ENCODE data around the gene TXNRD2. TPM values are rescaled to one million over a fixed set of nuclear protein-coding genes. Genes with fewer than 3 reads are reported as not detected.

TXNRD2 gene
- total and polyA plus RNA-seq, 8 donors = 9.6 to 41.6 (median 14.8) TPM

DNA sequence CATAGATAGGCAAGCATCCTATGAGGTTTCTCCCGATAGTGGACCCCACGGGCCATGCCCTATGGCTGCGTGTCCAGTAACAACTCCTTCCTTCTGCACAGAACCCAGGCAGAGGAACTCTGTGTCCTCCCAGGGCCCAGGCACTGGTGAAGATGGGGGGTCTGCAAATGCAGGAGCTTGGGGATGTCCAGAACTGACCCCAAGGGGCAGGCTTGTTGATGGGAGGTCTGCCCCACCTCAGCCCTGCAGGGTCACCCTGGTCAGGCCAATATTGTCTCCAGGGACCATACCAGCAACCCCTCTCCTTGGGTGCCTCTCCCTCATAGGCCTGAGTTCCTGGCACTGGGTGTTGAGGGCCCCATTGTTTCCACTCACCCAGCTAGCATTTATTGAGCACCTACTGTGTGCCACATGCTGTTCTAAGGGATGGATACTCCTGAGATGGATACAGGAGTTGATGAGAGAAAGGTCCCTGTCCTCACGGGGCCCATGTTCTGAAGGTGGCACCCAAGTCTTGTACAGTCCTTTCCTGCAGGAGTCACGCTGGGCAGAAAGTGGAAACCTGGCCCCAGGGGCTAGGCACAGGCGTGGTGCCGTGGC is 26.3 kb upstream of the TXNRD2 start:
- Histone ChIP-seq H3K27ac (no peak overlapping the region), H3K9me3 (no peaks in the 10 kb centered on the region), H3K4me3 (no peak overlapping the region), H3K27me3 (no peaks in the 10 kb centered on the region), H3K4me1 (peaks cover 0 to 8% (median 0%) of the 10 kb centered on the region in 3 donors), H3K36me3 (peaks cover 0 to 5% (median 0%) of the 10 kb centered on the region in 3 donors)
- peak in 1 of 6 donors; percentile 40 for DNase-seq
- intact Hi-C loops (cut with DNase I) = no loop called here
- no peak for ATAC-seq
- TF ChIP-seq, protein P1, sequence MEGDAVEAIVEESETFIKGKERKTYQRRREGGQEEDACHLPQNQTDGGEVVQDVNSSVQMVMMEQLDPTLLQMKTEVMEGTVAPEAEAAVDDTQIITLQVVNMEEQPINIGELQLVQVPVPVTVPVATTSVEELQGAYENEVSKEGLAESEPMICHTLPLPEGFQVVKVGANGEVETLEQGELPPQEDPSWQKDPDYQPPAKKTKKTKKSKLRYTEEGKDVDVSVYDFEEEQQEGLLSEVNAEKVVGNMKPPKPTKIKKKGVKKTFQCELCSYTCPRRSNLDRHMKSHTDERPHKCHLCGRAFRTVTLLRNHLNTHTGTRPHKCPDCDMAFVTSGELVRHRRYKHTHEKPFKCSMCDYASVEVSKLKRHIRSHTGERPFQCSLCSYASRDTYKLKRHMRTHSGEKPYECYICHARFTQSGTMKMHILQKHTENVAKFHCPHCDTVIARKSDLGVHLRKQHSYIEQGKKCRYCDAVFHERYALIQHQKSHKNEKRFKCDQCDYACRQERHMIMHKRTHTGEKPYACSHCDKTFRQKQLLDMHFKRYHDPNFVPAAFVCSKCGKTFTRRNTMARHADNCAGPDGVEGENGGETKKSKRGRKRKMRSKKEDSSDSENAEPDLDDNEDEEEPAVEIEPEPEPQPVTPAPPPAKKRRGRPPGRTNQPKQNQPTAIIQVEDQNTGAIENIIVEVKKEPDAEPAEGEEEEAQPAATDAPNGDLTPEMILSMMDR (IDR thresholded peaks at IDR 0.05) = no peak
- 91 to 92% methylated on average over 7 of the region's 7 CpGs for WGBS, 2 donors
- FAIRE-seq = no peak

DNA sequence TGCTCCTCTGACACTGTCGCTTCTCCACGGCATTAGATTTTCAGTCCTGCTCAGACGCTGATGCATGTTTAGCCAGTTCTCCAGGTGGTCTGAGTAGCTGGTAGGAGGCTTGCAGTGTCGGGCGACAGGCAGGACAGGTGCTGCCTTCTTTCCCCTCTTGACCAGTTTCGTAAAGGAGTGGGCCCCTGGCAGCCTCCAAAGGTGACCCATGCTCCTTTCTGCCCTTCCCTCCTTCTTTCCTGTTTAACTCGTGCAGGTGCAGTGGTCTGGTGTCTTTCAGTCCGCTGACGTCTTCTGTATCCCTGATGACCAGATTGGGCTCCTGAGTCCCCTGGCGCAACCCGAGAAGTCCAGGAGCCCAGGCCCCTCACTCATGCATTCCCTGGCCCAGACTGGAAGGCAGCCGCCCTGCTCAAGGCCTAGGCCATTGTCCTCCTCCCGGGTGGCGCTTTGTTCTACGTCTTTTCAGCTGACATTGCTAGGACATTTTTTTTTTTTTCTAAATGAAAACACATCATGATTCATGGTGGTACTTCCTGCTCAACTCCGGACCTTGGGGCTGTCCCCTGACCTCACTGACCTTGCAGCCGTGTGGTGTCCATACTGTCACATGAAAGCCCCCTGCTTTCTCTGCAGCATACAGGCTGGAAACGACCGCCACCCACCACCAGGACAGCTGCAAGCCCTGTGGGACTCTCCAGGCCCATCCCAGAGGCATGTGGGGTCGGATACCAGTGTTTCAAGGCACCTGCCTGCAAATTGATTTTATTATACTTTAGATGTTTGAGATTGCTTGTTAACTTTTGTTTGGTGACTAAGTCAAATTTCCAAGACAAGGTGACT is 25.5 kb upstream of the TXNRD2 start:
- no peaks in the 10 kb centered on the region for H3K9me3 ChIP-seq
- no peak overlapping the region for H3K27ac ChIP-seq
- TF ChIP-seq, protein P1 (IDR thresholded peaks at IDR 0.05) = no peak
- DNase-seq (peak in 2 of 6 donors; percentile 31 to 40), FAIRE-seq (no peak), ATAC-seq (no peak)
- intact Hi-C loops (cut with DNase I) = no loop called here
- peaks cover 0 to 16% (median 8%) of the 10 kb centered on the region in 3 donors for H3K4me1 ChIP-seq
- WGBS, 2 donors = 75 to 76% methylated on average over 20 of the region's 20 CpGs
- H3K4me3 ChIP-seq = no peak overlapping the region
- H3K36me3 ChIP-seq = peaks cover 0 to 5% (median 0%) of the 10 kb centered on the region in 3 donors
- H3K27me3 ChIP-seq = no peaks in the 10 kb centered on the region

DNA sequence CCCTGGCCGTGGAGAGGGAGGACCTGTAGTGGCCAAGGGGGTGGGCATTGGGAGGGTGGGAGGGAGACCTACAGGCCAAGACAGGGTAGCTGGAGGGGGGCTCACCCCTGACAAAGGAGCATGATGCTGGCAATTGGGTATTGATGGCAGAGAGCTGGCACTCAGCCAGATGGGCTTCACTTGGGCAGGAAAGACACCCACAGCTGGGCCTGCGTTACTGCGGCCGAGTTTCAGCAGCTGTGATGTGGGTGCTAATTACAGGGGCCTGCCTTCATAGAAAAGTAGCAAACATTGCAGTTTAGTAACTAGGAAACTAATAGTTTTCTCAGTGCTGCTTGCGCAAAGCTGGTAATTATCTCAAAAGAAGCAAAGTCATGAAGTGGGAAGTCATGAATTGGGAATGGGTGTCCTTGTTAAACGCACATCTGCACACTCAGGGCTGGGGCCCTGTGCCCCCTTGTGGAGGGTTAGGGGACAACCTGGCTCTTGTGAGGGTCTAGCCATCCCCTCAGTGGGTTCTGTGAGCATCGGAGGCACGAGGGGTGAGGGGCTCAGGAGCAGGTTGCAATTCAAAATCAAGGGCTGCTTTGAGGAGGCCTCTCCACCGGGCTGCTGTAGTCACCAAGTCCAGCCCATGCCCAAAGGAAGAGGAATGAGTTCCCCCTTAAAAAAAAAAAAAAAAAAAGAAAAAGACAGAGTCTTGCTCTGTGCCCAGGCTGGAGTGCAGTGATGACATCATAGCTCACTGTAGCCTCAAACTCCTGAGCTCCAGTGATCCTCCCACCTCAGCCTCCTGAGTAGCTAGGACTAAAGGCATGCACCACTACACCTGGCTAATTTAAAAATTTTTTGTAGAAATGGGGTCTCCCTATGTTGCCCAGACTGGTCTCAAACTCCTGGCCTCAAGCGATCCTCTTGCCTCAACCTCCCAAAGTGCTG is 24.4 kb upstream of the TXNRD2 start:
- FAIRE-seq = no peak

DNA sequence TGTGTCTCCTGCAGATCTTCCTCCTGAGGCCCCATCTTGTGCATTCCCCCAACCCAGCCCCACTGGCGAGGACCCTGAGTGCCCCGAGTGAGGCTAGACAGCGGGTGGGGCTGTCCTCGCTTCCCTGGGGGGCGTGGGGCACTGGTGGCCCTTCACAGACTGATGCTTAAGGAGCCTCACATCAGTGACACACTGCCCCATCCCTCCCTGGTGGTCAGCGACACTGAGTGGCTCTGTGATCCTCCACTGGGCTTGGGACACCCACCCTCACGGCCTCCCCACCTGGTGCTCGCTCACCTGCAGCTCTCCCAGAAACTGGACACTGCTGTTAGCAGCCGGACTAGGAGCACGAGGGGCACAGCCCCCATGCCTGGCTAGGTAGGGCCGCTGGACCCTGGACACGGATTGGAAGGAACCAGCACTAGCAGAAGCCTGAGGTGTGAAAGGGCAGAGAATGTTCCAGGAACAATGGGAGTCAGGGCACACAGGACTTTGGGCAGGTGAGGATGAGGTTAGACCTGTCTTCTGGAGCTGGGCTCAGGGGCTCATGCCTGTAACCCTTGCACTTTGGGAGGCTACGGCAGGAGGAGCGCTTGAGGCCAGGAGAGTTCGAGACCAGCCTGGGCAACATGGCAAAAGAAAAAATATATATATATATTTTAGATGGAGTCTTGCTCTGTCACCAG is 23.2 kb upstream of the TXNRD2 start:
- Histone ChIP-seq H3K9me3 (no peaks in the 10 kb centered on the region), H3K4me3 (no peak overlapping the region), H3K27ac (no peak overlapping the region), H3K36me3 (peaks cover 0 to 5% (median 0%) of the 10 kb centered on the region in 3 donors), H3K27me3 (no peaks in the 10 kb centered on the region), H3K4me1 (peaks cover 2 to 36% (median 16%) of the 10 kb centered on the region in 3 donors)
- FAIRE-seq = no peak
- no peak for ATAC-seq
- WGBS, 2 donors = 89 to 93% methylated on average over 15 of the region's 15 CpGs
- DNase-seq = peak in 2 of 6 donors; percentile 34 to 59
- TF ChIP-seq, protein P1 (IDR thresholded peaks at IDR 0.05) = no peak
- intact Hi-C loops (cut with DNase I) = no loop called here

More for the DNA sequence above, 24.4 kb upstream of the TXNRD2 start:
- 80 to 86% methylated on average over 10 of the region's 10 CpGs for WGBS, 2 donors
- H3K4me3 ChIP-seq = no peak overlapping the region
- ATAC-seq = no peak
- no peaks in the 10 kb centered on the region for H3K9me3 ChIP-seq
- peak in 1 of 6 donors; percentile 67 for DNase-seq
- H3K36me3 ChIP-seq = peaks cover 0 to 5% (median 0%) of the 10 kb centered on the region in 3 donors
- no peak overlapping the region for H3K27ac ChIP-seq
- intact Hi-C loops (cut with DNase I) = no loop called here
- TF ChIP-seq, protein P1 (IDR thresholded peaks at IDR 0.05) = no peak
- no peaks in the 10 kb centered on the region for H3K27me3 ChIP-seq
- peaks cover 0 to 25% (median 11%) of the 10 kb centered on the region in 3 donors for H3K4me1 ChIP-seq
